IPS-11a (cell line): ENCODE data around the gene STARD3NL.
"Not testable (repeated sequence)": the region's sequence is repeated elsewhere in the genome, so short reads cannot be mapped to it uniquely, and the experiment has no call there.

Experiments
- H3K4me3 ChIP-seq: one replicate; pipeline ENCODE4 v1.5.1; 2013; ENCODE audit warnings: low read depth, low read length, control low read depth

STARD3NL gene

DNA sequence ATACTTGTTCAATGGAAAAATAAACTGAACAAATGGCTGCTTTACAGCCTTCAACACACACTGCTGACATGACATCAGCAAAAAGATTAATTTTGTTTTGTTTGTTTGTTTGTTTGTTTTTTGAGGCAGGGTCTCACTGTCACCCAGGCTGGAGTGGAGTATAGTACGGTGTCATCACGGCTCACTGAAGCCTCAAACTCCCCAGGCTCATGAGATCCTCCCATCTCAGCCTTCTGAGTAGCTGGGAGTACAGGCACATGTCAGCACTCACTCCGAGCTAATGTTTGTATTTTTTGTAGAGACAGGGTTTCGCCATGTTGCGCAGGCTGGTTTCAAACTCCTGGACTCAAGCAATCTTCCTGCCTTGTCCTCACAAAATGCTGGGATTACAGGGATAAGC is 84.5 kb downstream of the STARD3NL start:
- no peak overlapping the region for H3K4me3 ChIP-seq

DNA sequence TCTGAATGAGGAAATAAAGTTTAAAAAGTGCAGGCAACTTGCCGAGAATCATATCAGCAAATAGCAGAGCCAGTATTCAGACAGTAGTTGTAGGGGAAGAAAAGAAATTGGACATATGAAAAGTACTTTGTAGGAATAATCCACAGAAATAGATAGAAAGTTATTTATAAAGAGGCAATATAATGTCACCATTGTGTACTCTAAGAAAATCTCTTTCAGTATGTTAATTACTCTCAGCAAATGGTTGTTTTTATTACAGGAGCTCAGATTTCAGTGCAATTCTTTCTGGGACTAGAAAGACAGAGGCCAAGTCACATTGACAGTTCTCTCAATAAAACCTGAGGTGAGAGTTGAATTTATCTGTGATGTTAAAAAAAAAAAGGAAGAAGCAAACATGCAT is 85.2 kb downstream of the STARD3NL start:
- not testable (repeated sequence) for H3K4me3 ChIP-seq

DNA sequence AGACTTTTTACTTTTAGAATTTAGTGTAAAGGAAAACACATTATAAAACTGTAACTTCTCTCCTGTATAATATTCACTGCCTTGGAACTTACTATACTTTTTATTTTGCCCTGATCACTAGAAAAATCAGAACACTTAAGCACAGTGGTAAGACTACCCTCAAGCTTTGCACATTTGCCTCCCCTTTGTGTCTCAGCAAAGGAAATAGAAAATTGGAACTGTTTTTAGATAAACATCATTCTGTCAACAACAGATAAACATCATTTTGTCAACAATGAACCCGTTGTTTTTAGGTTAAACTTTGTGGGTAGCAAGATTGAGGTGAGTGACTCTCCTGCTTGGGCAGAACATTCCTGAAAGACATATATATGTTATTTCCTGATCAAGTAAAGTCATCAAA is 86.6 kb downstream of the STARD3NL start:
- not testable (repeated sequence) for H3K4me3 ChIP-seq

DNA sequence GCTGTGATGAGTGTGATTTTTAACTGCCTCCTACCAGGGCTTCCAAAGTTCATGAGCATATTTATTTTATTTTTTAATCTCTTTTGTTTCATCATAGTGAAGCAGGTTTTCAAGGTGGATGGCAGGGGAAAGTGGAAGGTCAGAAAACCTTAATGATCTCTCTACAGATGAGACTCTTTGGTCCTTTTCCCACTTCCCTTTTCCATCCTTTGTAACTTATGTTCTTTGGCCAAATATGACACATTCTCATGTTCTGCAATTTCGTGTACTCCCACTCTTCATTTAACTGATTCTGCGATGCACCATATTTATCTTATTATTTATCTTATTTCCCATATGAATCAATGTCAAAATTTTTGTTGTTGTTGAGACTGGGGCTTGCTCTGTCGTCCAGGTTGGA is 87.9 kb downstream of the STARD3NL start:
- H3K4me3 ChIP-seq, result not testable (repeated sequence)

DNA sequence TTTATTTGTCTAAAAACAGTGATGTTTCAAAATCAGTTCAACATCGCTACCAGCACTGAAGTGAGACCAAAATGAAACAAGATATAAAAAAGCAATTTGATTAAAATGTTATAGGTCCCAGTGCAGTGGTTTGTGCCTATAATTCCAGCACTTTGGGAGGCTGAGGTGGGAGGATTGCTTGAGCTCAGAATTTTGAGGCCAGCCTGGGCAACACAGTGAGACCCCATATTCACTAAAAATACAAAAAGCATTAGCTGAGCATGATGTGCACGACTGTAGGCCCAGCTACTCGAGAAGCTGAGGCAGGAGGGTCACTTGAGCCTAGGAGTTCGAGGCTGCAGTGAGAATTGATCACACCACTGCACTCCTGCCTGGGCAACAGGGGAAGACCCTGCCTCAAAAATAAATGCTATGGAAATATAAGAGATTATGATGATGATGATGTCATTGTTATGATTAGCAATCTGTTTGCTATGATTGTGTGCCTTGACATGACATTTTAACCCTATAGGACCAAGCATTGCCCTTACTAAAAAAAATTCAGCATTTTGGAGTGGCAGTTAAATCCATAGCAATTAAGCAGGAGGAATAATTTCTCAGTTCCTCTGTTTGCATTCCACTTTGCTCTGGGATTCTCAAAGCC is 91.8 kb downstream of the STARD3NL start:
- H3K4me3 ChIP-seq, result not testable (repeated sequence)

DNA sequence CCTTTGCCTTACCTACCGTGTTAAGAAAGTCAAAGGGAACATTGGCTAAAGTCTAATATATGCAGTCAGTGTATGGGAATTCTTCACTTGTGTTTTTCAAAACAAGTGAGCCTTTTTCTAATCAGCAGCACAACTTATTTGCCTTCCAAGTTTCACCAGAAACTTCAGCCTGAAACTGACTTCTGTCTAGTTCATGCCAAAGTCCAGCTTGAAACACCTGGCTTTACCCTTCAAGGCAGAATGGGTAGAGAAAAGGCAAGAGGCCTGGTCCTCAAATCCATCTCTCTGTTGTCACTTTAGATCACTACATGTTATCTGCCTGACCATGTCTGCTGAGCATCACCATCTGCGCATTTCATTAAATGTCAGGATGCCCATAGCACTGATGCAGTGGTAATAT is 92.4 kb downstream of the STARD3NL start:
- not testable (repeated sequence) for H3K4me3 ChIP-seq

DNA sequence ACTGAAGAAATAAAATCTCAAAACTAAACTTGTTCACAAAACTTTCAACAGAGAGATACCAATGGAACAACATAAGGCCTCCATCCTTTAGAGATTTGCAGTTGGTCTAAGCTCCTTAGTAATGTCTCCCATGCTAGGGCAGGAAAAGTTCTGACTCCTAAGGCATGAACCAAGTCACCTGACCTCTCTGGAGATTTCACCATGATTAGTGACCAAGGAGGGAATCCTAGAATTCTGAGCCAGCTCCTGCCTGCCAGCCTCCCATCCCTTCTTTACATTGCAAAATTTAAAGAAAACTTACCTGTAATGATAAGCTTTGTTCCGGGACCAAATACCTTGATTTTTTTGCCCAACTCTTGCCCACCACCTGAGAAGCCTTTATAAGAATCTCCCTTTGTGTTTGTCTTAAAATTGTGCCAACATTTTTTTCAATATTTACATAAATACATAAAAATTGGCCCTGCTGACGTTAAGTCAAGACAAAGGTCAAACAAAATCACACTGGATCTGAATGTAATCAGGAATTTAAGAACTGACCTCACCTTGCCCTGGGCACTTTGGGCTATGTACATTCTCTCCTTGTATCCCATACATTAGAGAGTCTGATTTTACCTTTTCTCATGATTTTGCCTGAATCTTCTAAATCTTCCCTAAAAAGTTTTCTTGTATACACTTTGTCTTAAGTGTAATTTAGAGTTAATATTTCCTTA is 95.4 kb downstream of the STARD3NL start, which contains the start of gene TARP:
Gene TARP (minus strand): TSS at position 351 of the 710 bp plus-strand sequence.
- H3K4me3 ChIP-seq, result no peak within 1 kb of the TSS

DNA sequence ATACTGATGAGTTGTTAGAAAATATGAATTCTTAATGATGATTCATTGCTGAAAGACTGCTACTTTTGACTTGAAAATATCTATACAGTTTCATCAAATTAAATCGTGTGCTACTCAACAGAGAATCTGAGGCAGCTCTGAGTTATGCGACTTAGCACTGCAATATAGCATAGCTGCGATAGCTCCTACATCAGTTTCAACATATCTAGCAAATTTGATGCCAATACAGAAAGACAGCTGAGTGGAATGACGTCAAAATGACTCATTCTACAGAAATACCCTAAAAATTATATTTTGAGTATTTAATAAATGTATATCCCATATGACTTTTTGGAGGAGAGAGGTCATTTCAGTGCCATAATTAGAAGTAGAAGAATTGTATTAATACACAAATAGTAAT is 96.4 kb downstream of the STARD3NL start:
- no peak overlapping the region for H3K4me3 ChIP-seq

DNA sequence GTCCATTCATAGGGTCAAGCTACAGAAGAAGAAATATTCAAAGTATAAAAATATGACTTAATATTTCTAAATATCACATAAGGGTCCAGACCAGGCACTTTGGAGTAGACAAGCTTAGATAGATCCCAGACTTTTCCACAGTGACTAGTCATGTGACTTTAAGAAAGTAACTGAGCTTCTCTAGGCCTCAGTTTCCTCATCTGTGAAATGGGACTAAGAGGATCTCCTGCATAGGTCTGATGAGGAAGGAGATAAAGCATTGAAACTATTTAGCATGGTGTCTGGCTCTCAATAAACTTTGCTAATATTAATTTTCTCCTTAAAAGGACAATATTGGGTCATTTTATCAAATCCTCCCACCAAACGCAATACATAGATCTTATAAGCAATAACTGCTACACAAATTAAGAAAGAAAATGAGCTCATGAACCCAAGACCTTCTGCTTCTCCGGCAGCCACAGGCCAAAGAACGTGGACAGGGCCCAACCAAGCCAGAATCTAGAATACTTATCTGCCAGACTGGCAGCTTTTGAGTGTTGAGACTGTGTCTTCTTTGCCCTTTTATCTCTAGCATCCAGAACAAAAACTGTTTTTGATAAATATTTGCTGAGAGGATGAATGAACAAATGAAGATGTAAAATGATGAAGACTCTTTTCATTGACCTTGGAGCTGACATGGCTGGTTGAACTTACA is 97.0 kb downstream of the STARD3NL start:
- H3K4me3 ChIP-seq, result no peak overlapping the region

DNA sequence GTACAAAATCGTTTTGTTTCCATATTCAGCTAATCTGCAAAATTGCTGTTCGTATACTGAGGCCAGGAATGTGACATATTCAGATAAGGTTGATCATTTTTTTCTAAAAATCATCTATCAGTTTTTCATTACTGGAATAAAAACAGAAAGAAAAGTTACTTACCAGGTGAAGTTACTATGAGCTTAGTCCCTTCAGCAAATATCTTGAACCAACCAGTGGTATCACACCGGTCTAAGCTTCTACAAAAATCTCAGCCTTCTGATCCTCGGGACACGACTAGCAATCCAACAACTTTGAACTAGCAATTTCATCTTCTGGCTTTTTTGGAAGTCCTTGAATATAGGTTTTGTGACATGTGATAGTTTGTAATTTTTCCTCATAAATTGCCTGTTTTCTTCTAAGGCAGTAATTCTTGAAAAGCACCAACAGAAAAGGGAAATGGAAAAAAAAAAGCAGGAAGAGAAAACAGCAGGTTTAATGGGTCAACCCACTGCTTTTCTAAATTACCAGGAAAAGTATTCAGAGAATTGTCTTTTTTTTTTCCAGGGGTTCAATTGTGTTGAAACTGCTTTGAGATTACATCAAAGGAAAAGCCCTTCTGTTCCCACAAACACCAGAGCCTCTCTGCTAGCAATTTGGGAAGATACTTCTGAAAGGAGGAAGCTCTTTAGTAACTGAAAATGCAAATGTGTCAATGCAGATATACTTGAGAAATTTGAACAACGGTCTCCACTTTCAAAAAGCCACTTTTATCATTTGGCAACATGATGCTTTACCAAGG is 98.2 kb downstream of the STARD3NL start:
- no peak overlapping the region for H3K4me3 ChIP-seq

DNA sequence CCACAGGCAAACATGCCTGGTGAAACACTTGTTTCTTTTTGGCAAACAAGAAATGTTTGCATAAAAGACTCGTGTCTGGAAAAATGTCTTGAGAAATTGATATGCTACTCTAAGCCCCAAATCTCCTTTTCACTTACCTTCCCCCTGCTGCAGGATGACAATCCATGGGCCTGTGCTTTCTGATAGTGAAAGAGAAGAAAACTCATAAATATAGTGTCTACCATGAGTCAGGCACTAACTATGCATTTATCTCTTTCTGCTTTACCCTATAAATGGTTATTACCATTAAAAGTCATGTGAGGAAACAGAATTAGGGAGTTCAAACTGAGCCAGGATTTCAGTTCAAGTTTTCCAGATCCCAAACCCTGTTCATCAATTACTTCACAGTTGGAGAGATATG is 102.0 kb downstream of the STARD3NL start:
- H3K4me3 ChIP-seq, result no peak overlapping the region
